Large intestine (tissue), 3 donors: ENCODE results near the gene CFHR1. TPM values are rescaled to one million over a fixed set of nuclear protein-coding genes. Genes with fewer than 3 reads are reported as not detected.
"Not testable (repeated sequence)": the region's sequence is repeated elsewhere in the genome, so short reads cannot be mapped to it uniquely, and the experiment has no call there.

Experiments
- DNase-seq, 2 donors: peaks; one replicate each; pipeline versions ENCODE4 v3.0.0 to v3.0.0-alpha.2; 2013
- H3K27ac ChIP-seq: one replicate; pipeline ENCODE4 v1.5.1; 2013; ENCODE audit warnings: low read length
- H3K27me3 ChIP-seq: 2 replicates; pipeline ENCODE4 v1.6.1; 2013; ENCODE audit warnings: low read length; ENCODE audit not compliant: control insufficient read depth, insufficient read depth
- H3K36me3 ChIP-seq: 2 replicates; pipeline ENCODE4 v1.6.1; 2013; ENCODE audit warnings: low read length; ENCODE audit not compliant: control insufficient read depth, insufficient read depth
- H3K4me1 ChIP-seq: one replicate; pipeline ENCODE4 v1.6.1; 2013; ENCODE audit warnings: low read length; ENCODE audit not compliant: control insufficient read depth, insufficient read depth
- H3K4me3 ChIP-seq: one replicate; pipeline ENCODE4 v1.5.1; 2013; ENCODE audit warnings: low read length
- H3K9me3 ChIP-seq: one replicate; pipeline ENCODE4 v1.6.1; 2013; ENCODE audit warnings: mild to moderate bottlenecking, low read depth, low read length, moderate library complexity; ENCODE audit not compliant: control insufficient read depth
- WGBS: methylation state at CpG from one replicate; pipeline ENCODE4 v1.1.5; 2013; ENCODE audit warnings: low lambda C conversion rate; ENCODE audit not compliant: insufficient coverage; 5-methylcytosine and 5-hydroxymethylcytosine counted together
- polyA plus RNA-seq: library from polyadenylated mRNA; unstranded; fragments of 120-200 nt; gene quantifications from one replicate; pipeline ENCODE4 v1.2.1, GENCODE V29; 2013

Gene CFHR1
- polyA plus RNA-seq, 1 donor = 0.16 TPM

GRCh38 chr1:196808529-196809235 is 10.8 kb upstream of the CFHR1 start:
- H3K36me3 ChIP-seq = no peaks in the 10 kb centered on the region
- peaks cover 6% of the 10 kb centered on the region for H3K9me3 ChIP-seq
- H3K27ac ChIP-seq = no peak overlapping the region
- no peaks in the 10 kb centered on the region for H3K27me3 ChIP-seq
- no peaks in the 10 kb centered on the region for H3K4me1 ChIP-seq
- WGBS = no CpG with 5 or more reads among the region's 22 CpGs
- DNase-seq = no peak
- H3K4me3 ChIP-seq = no peak overlapping the region

DNA sequence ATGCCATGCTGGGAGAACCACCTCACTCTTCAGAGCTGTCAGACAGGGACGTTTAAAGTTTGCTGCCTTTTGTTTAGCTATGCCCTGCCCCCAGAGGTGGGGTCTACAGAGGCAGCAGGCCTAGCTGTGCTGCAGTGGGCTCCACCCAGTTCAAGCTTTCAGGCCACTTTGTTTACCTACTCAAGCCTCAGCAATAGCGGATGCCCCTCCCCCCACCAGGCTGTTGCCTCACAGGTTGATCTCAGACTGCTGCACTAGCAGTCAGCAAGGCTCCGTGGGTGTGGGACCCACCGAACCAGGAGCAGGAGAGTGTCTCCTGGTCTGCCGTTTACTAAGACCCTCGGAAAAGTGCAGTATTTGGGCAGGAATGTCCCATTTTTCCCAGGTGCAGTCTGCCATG is 2.1 kb upstream of the CFHR1 start:
- H3K4me3 ChIP-seq, DNase-seq, H3K9me3 ChIP-seq, H3K27me3 ChIP-seq, H3K4me1 ChIP-seq, H3K27ac ChIP-seq, H3K36me3 ChIP-seq: not testable (repeated sequence)
- WGBS = no CpG with 5 or more reads among the region's 6 CpGs

DNA sequence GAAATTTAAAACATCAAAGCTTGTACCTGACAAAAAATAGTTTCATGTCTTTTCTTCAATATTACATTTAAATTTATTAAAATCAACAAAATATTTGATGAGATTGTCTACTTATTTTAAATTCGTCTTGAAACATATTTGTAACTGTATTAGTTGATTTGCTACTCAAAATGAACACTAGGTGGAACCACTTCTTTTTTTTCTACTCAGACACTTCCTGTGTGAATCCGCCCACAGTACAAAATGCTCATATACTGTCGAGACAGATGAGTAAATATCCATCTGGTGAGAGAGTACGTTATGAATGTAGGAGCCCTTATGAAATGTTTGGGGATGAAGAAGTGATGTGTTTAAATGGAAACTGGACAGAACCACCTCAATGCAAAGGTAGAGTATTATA is 8.3 kb downstream of the CFHR1 start:
- H3K9me3 ChIP-seq, H3K36me3 ChIP-seq, H3K27ac ChIP-seq, H3K27me3 ChIP-seq, H3K4me1 ChIP-seq, H3K4me3 ChIP-seq: not testable (repeated sequence)
- WGBS = no CpG with 5 or more reads among the region's 4 CpGs
- peak in 1 of 2 donors; percentile 0 for DNase-seq

- H3K4me1 ChIP-seq, H3K27ac ChIP-seq, H3K4me3 ChIP-seq, H3K36me3 ChIP-seq, DNase-seq, H3K9me3 ChIP-seq, H3K27me3 ChIP-seq: not testable (repeated sequence)
- no CpG with 5 or more reads among the region's 4 CpGs for WGBS
Observed at GRCh38 chr1:196849613-196850492, 30.3 kb downstream of the CFHR1 start.

GRCh38 chr1:196856053-196856452 is 36.5 kb downstream of the CFHR1 start:
- Histone ChIP-seq H3K36me3 (no peaks in the 10 kb centered on the region), H3K27ac (no peak overlapping the region), H3K9me3 (no peaks in the 10 kb centered on the region), H3K27me3 (no peaks in the 10 kb centered on the region), H3K4me3 (no peak overlapping the region), H3K4me1 (no peaks in the 10 kb centered on the region)
- no CpG with 5 or more reads among the region's 6 CpGs for WGBS
- no peak for DNase-seq

DNA sequence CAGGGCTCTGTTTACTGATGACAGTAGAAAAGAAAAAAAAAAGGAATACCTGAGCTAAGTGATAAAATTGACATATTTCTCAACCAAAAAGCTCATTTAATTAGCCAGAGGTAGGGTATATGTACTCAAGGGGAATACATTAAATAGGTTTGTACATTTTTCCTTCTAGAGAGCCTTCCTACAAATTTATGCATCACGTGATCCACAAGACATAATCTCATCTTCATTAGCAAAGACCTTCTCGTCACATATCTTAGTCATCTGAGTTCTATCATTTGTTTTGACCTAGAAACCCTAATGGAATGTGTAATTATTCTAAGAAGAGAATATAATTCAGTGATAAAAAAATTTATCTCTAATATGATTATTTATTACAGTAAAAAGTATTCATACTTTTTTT is 37.7 kb downstream of the CFHR1 start:
- Histone ChIP-seq H3K27ac (no peak overlapping the region), H3K27me3 (no peaks in the 10 kb centered on the region)

DNA sequence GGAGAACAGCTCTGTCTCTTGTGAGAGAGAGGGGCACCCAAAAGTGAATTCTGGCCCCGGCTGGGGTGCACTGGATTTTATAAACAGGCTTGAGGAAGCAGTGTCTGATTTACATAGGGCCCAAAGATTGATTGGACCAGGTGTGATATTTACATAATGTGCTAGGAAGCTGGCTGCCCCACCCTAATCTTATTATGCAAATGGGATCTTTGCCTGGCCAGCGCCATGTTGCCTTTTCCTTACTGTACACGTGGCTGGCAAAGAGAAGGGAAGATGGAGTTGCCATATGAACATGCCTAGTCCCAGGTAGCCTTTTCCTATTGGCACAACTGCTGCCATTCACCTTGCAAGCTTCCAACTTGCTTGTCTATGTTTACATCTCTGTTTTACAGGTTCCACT is 39.3 kb downstream of the CFHR1 start:
- DNase-seq = no peak
- Histone ChIP-seq H3K9me3 (no peaks in the 10 kb centered on the region), H3K4me3 (no peak overlapping the region), H3K27ac (no peak overlapping the region), H3K36me3 (no peaks in the 10 kb centered on the region), H3K4me1 (no peaks in the 10 kb centered on the region), H3K27me3 (no peaks in the 10 kb centered on the region)
- WGBS = no CpG with 5 or more reads among the region's 3 CpGs

More for the DNA sequence above, 37.7 kb downstream of the CFHR1 start:
- DNase-seq = no peak
- Histone ChIP-seq H3K4me1 (no peaks in the 10 kb centered on the region), H3K4me3 (no peak overlapping the region), H3K36me3 (no peaks in the 10 kb centered on the region), H3K9me3 (no peaks in the 10 kb centered on the region)
- WGBS = 83% methylated on average over 1 of the region's 2 CpGs

DNA sequence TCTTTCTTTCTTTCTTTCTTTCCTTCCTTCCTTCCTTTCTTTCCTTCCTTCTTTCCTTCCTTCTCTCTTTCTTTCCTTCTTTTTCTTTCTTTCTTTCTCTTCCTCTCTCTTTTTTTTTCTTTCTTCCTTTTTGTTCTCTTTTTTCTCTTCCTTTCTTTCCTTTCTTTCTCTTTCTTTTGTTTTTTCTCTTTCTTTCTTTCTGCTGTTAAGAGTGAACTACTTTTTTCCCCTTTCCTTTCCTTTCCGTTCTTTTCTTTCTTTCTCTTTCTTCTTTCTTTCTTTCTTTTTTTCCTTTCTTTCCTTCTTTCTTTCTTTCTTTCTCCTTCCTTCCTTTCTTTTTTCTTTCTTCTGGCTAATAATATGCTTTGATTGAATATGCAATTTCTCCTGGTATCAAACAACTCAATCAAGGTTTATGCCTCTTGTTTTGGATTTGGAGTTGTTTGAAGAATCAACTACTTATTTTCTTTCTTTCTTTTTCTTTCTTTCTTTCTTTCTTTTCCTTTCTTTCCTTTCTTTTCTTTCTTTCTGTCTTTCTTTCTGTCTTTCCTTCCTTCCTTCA is 40.9 kb downstream of the CFHR1 start:
- Histone ChIP-seq H3K27ac (no peak overlapping the region), H3K4me3 (no peak overlapping the region), H3K9me3 (no peaks in the 10 kb centered on the region), H3K4me1 (no peaks in the 10 kb centered on the region), H3K27me3 (no peaks in the 10 kb centered on the region), H3K36me3 (no peaks in the 10 kb centered on the region)
- WGBS = 87% methylated on average over 1 of the region's 1 CpG
- DNase-seq = no peak

DNA sequence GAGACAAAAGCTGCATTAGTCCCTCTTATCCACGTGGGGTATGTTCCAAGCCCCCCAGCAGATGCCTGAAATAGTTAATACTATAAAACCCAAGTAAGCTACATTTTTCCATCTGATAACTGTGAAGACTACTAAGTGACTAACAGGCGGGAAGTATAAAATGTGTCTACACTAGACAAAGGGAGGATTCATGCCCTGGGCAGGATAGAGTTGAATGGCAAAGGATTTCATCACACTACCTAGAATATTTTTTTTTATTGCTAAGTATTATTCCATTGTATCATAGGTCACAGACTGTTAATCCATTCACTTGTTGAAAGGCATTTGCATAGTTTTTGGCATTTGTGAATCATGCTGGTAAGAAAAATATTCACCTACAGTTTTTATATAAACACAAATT is 41.9 kb downstream of the CFHR1 start:
- WGBS = no CpG with 5 or more reads among the region's 2 CpGs
- no peaks in the 10 kb centered on the region for H3K36me3 ChIP-seq

GRCh38 chr1:196866974-196867373 is 47.4 kb downstream of the CFHR1 start:
- DNase-seq = no peak
- WGBS = no CpG with 5 or more reads among the region's 1 CpG
- H3K27me3 ChIP-seq = no peaks in the 10 kb centered on the region

More for the DNA sequence above, 41.9 kb downstream of the CFHR1 start:
- no peak overlapping the region for H3K4me3 ChIP-seq
- H3K27me3 ChIP-seq = no peaks in the 10 kb centered on the region
- no peak overlapping the region for H3K27ac ChIP-seq
- H3K9me3 ChIP-seq = no peaks in the 10 kb centered on the region
- no peak for DNase-seq
- no peaks in the 10 kb centered on the region for H3K4me1 ChIP-seq

More at GRCh38 chr1:196866974-196867373, 47.4 kb downstream of the CFHR1 start:
- no peaks in the 10 kb centered on the region for H3K4me1 ChIP-seq
- H3K27ac ChIP-seq = no peak overlapping the region
- H3K9me3 ChIP-seq = no peaks in the 10 kb centered on the region
- H3K4me3 ChIP-seq = no peak overlapping the region
- no peaks in the 10 kb centered on the region for H3K36me3 ChIP-seq
